ENCODE measurements around the gene HEG1. TPM values are rescaled to one million over a fixed set of nuclear protein-coding genes. Genes with fewer than 3 reads are reported as not detected.

HEG1 gene
- total and polyA plus RNA-seq, 2 of the 13 experiments (the other 11 are each of a cell fraction or from before 2014, with no cell fraction given), result 10.7 to 18.2 TPM

DNA sequence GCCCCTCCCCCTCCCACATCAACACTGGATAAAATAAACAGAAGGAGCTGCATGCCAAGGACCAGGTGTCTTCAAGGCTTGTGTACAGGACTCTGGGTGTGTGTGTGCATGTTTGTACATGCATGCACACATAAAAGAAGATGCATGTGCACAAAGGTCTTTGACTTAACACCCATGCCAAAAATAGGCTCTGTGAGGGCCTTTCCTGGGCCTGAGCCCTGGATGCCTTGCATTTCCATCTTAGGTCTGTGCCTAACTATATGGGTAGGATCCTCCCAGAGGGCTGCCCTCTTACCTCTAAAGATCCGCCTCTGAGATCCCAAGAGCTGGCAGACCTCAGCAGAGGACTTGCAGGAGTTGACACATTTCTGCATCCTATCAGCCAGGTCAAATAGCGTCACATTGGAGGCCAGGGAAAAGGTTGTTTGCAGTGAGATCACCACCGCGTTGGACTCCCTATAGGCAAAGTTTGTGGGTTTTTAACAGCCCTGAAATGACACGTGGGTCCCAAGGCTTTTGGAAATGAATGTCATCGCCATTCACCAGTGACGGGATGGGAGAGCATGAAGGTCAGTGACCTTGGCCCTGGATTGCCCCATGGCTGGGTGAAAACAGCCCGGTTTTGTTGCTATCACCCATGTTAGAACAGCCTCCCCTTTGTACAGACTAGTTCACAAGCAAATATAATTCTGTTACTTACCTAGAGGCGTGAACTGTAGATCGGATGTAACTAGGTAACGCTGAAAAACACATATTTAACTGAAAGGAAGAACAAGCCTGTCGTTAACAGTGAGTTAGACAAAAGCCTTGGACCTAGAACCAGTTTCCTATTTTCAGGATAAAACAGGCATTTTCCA, 54.0 kb downstream of the HEG1 start (continued):
- TF ChIP-seq, protein P1, sequence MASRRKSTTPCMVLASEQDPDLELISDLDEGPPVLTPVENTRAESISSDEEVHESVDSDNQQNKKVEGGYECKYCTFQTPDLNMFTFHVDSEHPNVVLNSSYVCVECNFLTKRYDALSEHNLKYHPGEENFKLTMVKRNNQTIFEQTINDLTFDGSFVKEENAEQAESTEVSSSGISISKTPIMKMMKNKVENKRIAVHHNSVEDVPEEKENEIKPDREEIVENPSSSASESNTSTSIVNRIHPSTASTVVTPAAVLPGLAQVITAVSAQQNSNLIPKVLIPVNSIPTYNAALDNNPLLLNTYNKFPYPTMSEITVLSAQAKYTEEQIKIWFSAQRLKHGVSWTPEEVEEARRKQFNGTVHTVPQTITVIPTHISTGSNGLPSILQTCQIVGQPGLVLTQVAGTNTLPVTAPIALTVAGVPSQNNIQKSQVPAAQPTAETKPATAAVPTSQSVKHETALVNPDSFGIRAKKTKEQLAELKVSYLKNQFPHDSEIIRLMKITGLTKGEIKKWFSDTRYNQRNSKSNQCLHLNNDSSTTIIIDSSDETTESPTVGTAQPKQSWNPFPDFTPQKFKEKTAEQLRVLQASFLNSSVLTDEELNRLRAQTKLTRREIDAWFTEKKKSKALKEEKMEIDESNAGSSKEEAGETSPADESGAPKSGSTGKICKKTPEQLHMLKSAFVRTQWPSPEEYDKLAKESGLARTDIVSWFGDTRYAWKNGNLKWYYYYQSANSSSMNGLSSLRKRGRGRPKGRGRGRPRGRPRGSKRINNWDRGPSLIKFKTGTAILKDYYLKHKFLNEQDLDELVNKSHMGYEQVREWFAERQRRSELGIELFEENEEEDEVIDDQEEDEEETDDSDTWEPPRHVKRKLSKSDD (CRISPR knock-in tag; IDR thresholded peaks at IDR 0.05; ENCODE audit: low read depth), result peak; percentile 98
- TF ChIP-seq BRD4 (CRISPR knock-in tag; IDR thresholded peaks at IDR 0.05) (peak; percentile 42; the same call in 1 of the 2 replicates), GATA4 (IDR thresholded peaks at IDR 0.05; ENCODE audit: borderline replicate concordance, low read depth) (peak; percentile 39; the same call in 1 of the 2 replicates), NFKBIZ (CRISPR knock-in tag; IDR thresholded peaks at IDR 0.05) (peak; percentile 54; the same call in 1 of the 2 replicates), KDM5B (CRISPR knock-in tag; IDR thresholded peaks at IDR 0.05; ENCODE audit: borderline replicate concordance) (peak; percentile 67; the same call in 1 of the 2 replicates), IRX3 (CRISPR knock-in tag; IDR thresholded peaks at IDR 0.05; ENCODE audit: borderline replicate concordance, low read depth) (no peak), XRCC5 (optimal IDR thresholded peaks at IDR 0.05; ENCODE audit: low read length) (peak; percentile 53), GPN1 (CRISPR knock-in tag; IDR thresholded peaks at IDR 0.05; ENCODE audit: borderline replicate concordance) (no peak), BORCS8-MEF2B (CRISPR knock-in tag; IDR thresholded peaks at IDR 0.05) (no peak), TEAD3 (CRISPR knock-in tag; optimal IDR thresholded peaks at IDR 0.05; ENCODE audit: borderline replicate concordance) (peak; percentile 88), POGZ (CRISPR knock-in tag; IDR thresholded peaks at IDR 0.05) (peak; percentile 50), ZNF337 (CRISPR knock-in tag; IDR thresholded peaks at IDR 0.05; ENCODE audit: borderline replicate concordance, low read depth) (0 out of 2 replicates have a peak, but pooled peaks have one; percentile 40), EEA1 (CRISPR knock-in tag; IDR thresholded peaks at IDR 0.05; ENCODE audit: borderline replicate concordance) (no peak), HMG20B (CRISPR knock-in tag; conservative IDR thresholded peaks at IDR 0.05) (peak; percentile 89)
- TF ChIP-seq, protein P2, sequence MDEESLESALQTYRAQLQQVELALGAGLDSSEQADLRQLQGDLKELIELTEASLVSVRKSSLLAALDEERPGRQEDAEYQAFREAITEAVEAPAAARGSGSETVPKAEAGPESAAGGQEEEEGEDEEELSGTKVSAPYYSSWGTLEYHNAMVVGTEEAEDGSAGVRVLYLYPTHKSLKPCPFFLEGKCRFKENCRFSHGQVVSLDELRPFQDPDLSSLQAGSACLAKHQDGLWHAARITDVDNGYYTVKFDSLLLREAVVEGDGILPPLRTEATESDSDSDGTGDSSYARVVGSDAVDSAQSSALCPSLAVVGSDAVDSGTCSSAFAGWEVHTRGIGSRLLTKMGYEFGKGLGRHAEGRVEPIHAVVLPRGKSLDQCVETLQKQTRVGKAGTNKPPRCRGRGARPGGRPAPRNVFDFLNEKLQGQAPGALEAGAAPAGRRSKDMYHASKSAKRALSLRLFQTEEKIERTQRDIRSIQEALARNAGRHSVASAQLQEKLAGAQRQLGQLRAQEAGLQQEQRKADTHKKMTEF (CRISPR knock-in tag; IDR thresholded peaks at IDR 0.05), result peak; percentile 84
- TF ChIP-seq, protein P3, sequence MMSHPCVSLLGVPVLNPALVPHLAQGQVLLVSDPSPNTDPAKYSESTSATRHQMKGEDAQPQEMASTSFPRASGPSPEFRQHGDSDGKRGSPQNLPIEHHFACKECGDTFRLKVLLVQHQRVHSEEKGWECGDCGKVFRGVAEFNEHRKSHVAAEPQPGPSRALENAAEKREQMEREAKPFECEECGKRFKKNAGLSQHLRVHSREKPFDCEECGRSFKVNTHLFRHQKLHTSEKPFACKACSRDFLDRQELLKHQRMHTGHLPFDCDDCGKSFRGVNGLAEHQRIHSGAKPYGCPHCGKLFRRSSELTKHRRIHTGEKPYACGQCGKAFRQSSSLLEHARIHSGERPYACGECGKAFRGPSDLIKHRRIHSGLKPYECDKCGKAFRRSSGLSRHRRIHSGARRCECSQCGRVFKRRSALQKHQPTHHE (CRISPR knock-in tag; IDR thresholded peaks at IDR 0.05; ENCODE audit: borderline replicate concordance), result peak; percentile 70; the same call in 1 of the 2 replicates
- TF ChIP-seq, protein P4, sequence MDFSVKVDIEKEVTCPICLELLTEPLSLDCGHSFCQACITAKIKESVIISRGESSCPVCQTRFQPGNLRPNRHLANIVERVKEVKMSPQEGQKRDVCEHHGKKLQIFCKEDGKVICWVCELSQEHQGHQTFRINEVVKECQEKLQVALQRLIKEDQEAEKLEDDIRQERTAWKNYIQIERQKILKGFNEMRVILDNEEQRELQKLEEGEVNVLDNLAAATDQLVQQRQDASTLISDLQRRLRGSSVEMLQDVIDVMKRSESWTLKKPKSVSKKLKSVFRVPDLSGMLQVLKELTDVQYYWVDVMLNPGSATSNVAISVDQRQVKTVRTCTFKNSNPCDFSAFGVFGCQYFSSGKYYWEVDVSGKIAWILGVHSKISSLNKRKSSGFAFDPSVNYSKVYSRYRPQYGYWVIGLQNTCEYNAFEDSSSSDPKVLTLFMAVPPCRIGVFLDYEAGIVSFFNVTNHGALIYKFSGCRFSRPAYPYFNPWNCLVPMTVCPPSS (IDR thresholded peaks at IDR 0.05), result no peak
- TF ChIP-seq, protein P5, sequence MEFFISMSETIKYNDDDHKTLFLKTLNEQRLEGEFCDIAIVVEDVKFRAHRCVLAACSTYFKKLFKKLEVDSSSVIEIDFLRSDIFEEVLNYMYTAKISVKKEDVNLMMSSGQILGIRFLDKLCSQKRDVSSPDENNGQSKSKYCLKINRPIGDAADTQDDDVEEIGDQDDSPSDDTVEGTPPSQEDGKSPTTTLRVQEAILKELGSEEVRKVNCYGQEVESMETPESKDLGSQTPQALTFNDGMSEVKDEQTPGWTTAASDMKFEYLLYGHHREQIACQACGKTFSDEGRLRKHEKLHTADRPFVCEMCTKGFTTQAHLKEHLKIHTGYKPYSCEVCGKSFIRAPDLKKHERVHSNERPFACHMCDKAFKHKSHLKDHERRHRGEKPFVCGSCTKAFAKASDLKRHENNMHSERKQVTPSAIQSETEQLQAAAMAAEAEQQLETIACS (CRISPR knock-in tag; IDR thresholded peaks at IDR 0.05), result no peak
- TF ChIP-seq, protein P6, sequence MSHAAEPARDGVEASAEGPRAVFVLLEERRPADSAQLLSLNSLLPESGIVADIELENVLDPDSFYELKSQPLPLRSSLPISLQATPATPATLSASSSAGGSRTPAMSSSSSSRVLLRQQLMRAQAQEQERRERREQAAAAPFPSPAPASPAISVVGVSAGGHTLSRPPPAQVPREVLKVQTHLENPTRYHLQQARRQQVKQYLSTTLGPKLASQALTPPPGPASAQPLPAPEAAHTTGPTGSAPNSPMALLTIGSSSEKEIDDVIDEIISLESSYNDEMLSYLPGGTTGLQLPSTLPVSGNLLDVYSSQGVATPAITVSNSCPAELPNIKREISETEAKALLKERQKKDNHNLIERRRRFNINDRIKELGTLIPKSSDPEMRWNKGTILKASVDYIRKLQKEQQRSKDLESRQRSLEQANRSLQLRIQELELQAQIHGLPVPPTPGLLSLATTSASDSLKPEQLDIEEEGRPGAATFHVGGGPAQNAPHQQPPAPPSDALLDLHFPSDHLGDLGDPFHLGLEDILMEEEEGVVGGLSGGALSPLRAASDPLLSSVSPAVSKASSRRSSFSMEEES (CRISPR knock-in tag; IDR thresholded peaks at IDR 0.05), result peak; percentile 84

Data from HepG2 (cell line).